Lower leg skin (tissue), 4 donors: ENCODE results near the gene JMJD6. TPM values are rescaled to one million over a fixed set of nuclear protein-coding genes. Genes with fewer than 3 reads are reported as not detected.

ENCODE experiments used
- DNase-seq, 2 donors: peaks; one replicate each; pipeline ENCODE4 v3.0.0-alpha.2; 2019; ENCODE audit warnings: low spot score in 2 of 2
- H3K4me3 ChIP-seq: fragments of 200-600 bp; sonication (generic); 2 replicates; pipeline ENCODE4 v1.5.1; 2017; ENCODE audit warnings: mild to moderate bottlenecking, low read depth; ENCODE audit not compliant: poor library complexity, severe bottlenecking
- POLR2A ChIP-seq, 2 donors: fragments of 450-650 bp; IDR thresholded peaks; one replicate each; pipeline ENCODE4 v1.6.1; 2016 to 2017; ENCODE audit warnings: antibody characterized with exemption in 2 of 2, mild to moderate bottlenecking in 1 of 2, moderate library complexity in 1 of 2
- WGBS, 2 donors: methylation state at CpG; one replicate each; pipeline ENCODE4 v1.1.5; 2018; 5-methylcytosine and 5-hydroxymethylcytosine counted together
- intact Hi-C: fragments of 100-400 bp; cut with DNase I; formaldehyde crosslinking; loops from one replicate; pipeline ENCODE4 v1.15.0; 2023; ENCODE audit warnings: low total_unique reads
- microRNA counts, 2 donors: library from miRNA; unstranded; fragments of <30 nt; microRNA quantifications; one replicate each; lab custom pipeline; 2016
- microRNA-seq, 2 donors: library from miRNA; unstranded; fragments of <30 nt; microRNA quantifications; one replicate each; pipeline ENCODE4, GENCODE V29; 2016; ENCODE audit warnings: borderline replicate concordance in 2 of 2, borderline number of aligned reads in 1 of 2
- total RNA-seq, 4 donors: library from RNA; depleted of rRNA; stranded (reverse); fragments of >200 nt; gene quantifications; one replicate each; pipeline ENCODE4 v1.1.0, GENCODE V29; 2016
- TF ChIP-seq, protein P1 (sequence below), 3 donors: fragments of 450-650 bp; IDR thresholded peaks; one replicate each; pipeline ENCODE4 v1.5.1; 2016; ENCODE audit warnings: antibody characterized with exemption in 3 of 3, mild to moderate bottlenecking in 3 of 3, moderate library complexity in 2 of 3

Gene JMJD6
- total RNA-seq, 4 donors from 2014 or later: 16.1 to 28.8 (median 21.0) TPM

GRCh38 chr17:76670718-76671122 lies 55.7 kb downstream of the JMJD6 start:
- DNase-seq: no peak
- intact Hi-C loops: no loop called here
- WGBS, 2 donors: 41 to 48% methylated on average over 9 of the region's 9 CpGs

DNA sequence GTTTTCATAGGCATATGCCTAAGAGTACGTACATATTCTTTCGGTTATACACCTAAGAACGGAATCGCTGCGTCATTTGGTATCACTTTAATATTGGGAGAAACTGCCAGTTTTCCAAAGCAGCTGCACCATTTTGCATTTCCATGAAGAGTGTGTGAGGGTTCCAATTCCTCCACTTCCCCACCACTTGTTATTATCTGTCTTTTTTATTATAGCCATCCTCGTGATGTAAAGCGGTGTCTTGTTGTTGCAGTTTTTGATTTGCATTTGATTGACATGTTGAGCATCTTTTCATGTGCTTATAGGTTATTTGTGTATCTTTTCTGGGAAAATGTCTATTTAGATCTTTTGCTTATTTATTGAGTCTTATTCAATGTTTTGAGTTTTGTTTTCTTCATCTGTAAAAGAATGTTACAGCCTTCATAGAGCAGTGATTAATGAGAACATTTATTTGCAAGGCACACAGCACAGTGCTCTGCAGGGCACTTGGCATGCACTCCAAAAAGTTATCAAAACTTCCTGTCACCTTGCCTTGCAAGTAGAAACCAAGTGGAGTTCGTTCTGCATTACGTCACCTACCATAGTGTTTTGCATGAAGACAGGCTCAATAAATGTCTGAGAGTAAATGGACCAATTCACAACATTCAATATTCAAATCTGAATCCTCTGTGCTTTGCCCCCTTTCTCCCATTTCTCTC lies 56.2 kb downstream of the JMJD6 start:
- TF ChIP-seq, protein P1, sequence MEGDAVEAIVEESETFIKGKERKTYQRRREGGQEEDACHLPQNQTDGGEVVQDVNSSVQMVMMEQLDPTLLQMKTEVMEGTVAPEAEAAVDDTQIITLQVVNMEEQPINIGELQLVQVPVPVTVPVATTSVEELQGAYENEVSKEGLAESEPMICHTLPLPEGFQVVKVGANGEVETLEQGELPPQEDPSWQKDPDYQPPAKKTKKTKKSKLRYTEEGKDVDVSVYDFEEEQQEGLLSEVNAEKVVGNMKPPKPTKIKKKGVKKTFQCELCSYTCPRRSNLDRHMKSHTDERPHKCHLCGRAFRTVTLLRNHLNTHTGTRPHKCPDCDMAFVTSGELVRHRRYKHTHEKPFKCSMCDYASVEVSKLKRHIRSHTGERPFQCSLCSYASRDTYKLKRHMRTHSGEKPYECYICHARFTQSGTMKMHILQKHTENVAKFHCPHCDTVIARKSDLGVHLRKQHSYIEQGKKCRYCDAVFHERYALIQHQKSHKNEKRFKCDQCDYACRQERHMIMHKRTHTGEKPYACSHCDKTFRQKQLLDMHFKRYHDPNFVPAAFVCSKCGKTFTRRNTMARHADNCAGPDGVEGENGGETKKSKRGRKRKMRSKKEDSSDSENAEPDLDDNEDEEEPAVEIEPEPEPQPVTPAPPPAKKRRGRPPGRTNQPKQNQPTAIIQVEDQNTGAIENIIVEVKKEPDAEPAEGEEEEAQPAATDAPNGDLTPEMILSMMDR (IDR thresholded peaks at IDR 0.05): no peak
- no peak for TF ChIP-seq POLR2A (IDR thresholded peaks at IDR 0.05)
- no peak for DNase-seq
- 79 to 80% methylated on average over 9 of the region's 9 CpGs for WGBS, 2 donors

More at GRCh38 chr17:76670718-76671122, 55.7 kb downstream of the JMJD6 start:
- no peak for TF ChIP-seq POLR2A (IDR thresholded peaks at IDR 0.05)
- TF ChIP-seq, protein P1 (IDR thresholded peaks at IDR 0.05): no peak
- H3K4me3 ChIP-seq: no peak overlapping the region

More for the DNA sequence above, 56.2 kb downstream of the JMJD6 start:
- intact Hi-C loops: no loop called here
- H3K4me3 ChIP-seq: no peak overlapping the region

MicroRNA genes within 50 kb of the gene (microRNA counts, 767-probe panel; counts per million panel counts)
- 0 to 358 counts per million in 2 donors for microRNA hsa-miR-636 (lab: Ali Mortazavi, UCI)

Small RNA genes within 50 kb of the gene (microRNA-seq; reads per million reads assigned to microRNA genes)
- 0 to 0.68 reads per million in 2 donors for gene MIR636

Other genes starting within 250 kb of the JMJD6 start
- 10 to 100 TPM; 53.7 to 76.1 (median 62.6) TPM for gene RHBDF2, start 225.2 kb downstream of the JMJD6 start, total RNA-seq
- 10 to 100 TPM in 3 of 4 donors, 1 to 10 TPM in 1; 9.7 to 14.4 (median 10.7) TPM for gene CYGB, start 188.9 kb downstream of the JMJD6 start, total RNA-seq
- gene PRCD, start 186.6 kb downstream of the JMJD6 start, total RNA-seq: 1 to 10 TPM in 3 of 4 donors, under 1 TPM in 1; 0.42 to 7.5 (median 4.0) TPM
- gene ST6GALNAC2, start 140.7 kb downstream of the JMJD6 start, total RNA-seq: 100 to 1,000 TPM in 1 of 4 donors, 10 to 100 TPM in 3; 64.8 to 101 (median 76.5) TPM
- gene ST6GALNAC1, start 82.8 kb downstream of the JMJD6 start, total RNA-seq: 1 to 10 TPM in 2 of 4 donors, not detected in 2; 2.4 to 5.6 TPM
- 10 to 100 TPM; 31.6 to 97.4 (median 47.1) TPM for gene MXRA7, start 15.6 kb downstream of the JMJD6 start, total RNA-seq
- gene METTL23, start 233 bp upstream of the JMJD6 start, total RNA-seq: 10 to 100 TPM; 27.4 to 40.9 (median 33.7) TPM
- gene SRSF2, start 10.7 kb upstream of the JMJD6 start, total RNA-seq: 100 to 1,000 TPM; 179 to 260 (median 189) TPM
- gene MFSD11, start 11.5 kb upstream of the JMJD6 start, total RNA-seq: 10 to 100 TPM; 33.4 to 38.4 (median 33.8) TPM
- under 1 TPM in 2 of 4 donors, not detected in 2; 0.19 to 0.47 TPM for gene MGAT5B, start 141.8 kb upstream of the JMJD6 start, total RNA-seq